ENCODE measurements around the gene RFX3. TPM values are rescaled to one million over a fixed set of nuclear protein-coding genes. Genes with fewer than 3 reads are reported as not detected.

The RFX3 gene
- total RNA-seq, 1 experiment from 2014 or later: 8.4 TPM

DNA sequence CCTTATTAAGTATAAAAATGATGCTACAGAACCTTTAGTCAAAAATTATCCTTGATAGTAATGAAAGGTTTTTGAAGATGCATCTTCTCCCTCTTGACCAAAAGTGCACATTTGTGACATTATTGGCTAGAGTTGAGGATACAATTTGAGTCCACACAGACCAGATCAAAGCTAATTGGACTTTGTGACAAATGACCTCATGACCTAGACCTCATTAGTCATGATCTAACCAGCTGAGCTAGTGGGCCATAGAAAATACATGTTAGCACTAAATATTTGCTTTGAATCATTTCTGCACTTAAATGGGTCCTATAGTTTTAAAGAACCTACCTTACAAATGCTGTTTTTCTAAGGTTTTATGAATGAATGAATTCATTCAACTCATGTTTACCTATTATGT, 182.1 kb downstream of the RFX3 start:
- H3K9me3 ChIP-seq (ENCODE audit: insufficient read depth, low read depth): no peaks in the 10 kb centered on the region
- no peak overlapping the region for H2AFZ ChIP-seq
- no peak overlapping the region for H3K4me3 ChIP-seq
- H3K4me1 ChIP-seq (replicated peaks; ENCODE audit: insufficient read depth): no peaks in the 10 kb centered on the region
- no peak for DNase-seq
- H3K4me2 ChIP-seq: no peak overlapping the region
- no peaks in the 10 kb centered on the region for H4K20me1 ChIP-seq (ENCODE audit: insufficient read depth)
- no TSS peak for BruUV-seq (replicated peaks)
- ChIA-PET POLR2A (ENCODE audit: unreplicated experiment) (no interaction called here), CTCF (no interaction called here)
- no peaks in the 10 kb centered on the region for H3K9me2 ChIP-seq (ENCODE audit: insufficient read depth)
- intact Hi-C loops (cut with micrococcal nuclease; ENCODE audit: unreplicated experiment): no loop called here
- no peaks in the 10 kb centered on the region for H3K36me3 ChIP-seq (ENCODE audit: low read depth)
- no peaks in the 10 kb centered on the region for H3K79me2 ChIP-seq (ENCODE audit: low read depth)
- TF ChIP-seq, protein P1, sequence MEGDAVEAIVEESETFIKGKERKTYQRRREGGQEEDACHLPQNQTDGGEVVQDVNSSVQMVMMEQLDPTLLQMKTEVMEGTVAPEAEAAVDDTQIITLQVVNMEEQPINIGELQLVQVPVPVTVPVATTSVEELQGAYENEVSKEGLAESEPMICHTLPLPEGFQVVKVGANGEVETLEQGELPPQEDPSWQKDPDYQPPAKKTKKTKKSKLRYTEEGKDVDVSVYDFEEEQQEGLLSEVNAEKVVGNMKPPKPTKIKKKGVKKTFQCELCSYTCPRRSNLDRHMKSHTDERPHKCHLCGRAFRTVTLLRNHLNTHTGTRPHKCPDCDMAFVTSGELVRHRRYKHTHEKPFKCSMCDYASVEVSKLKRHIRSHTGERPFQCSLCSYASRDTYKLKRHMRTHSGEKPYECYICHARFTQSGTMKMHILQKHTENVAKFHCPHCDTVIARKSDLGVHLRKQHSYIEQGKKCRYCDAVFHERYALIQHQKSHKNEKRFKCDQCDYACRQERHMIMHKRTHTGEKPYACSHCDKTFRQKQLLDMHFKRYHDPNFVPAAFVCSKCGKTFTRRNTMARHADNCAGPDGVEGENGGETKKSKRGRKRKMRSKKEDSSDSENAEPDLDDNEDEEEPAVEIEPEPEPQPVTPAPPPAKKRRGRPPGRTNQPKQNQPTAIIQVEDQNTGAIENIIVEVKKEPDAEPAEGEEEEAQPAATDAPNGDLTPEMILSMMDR (conservative IDR thresholded peaks at IDR 0.05): no peak
- TF ChIP-seq EZH2 (IDR thresholded peaks at IDR 0.05; ENCODE audit: low read depth): no peak
- no peaks in the 10 kb centered on the region for H3F3A ChIP-seq (ENCODE audit: insufficient read depth, low read depth)
- no peaks in the 10 kb centered on the region for H3K27me3 ChIP-seq (ENCODE audit: insufficient read depth, low read depth)
- no peak overlapping the region for H3K27ac ChIP-seq

DNA sequence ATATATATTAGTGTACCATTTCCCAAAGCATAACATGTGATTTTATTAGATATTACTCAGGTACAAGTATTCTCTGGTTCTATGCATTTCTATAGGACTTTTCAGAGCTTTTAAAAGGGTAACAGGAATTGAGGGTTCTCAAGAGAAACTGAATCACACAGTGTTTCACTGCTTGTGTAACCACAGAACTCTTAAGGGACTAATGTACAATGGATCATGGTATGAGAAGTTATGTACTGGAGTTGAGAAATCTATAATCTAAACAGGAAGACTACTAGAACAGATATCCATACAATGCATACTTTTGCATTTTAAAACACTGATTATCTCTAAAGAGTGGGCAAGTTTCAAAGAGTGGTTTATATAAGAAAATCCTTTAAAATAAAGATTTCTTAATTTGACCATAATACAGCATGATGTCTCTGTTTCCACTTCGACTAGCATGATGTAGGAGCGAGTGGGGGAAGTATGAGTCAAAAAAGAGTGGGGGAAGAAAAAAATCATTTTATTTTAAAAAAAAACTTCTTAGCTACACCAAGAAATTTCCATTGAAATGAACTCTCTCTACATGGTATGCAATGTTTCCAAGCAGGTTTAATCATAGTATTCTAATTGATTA, 183.5 kb downstream of the RFX3 start:
- Histone ChIP-seq H2AFZ (no peak overlapping the region), H3K4me3 (no peak overlapping the region), H3K27ac (no peak overlapping the region), H3K4me2 (no peak overlapping the region), H3K9me3 (ENCODE audit: insufficient read depth, low read depth) (no peaks in the 10 kb centered on the region), H3K4me1 (replicated peaks; ENCODE audit: insufficient read depth) (no peaks in the 10 kb centered on the region), H3K27me3 (ENCODE audit: insufficient read depth, low read depth) (no peaks in the 10 kb centered on the region), H4K20me1 (ENCODE audit: insufficient read depth) (no peaks in the 10 kb centered on the region), H3F3A (ENCODE audit: insufficient read depth, low read depth) (no peaks in the 10 kb centered on the region), H3K9me2 (ENCODE audit: insufficient read depth) (no peaks in the 10 kb centered on the region), H3K79me2 (ENCODE audit: low read depth) (no peaks in the 10 kb centered on the region), H3K36me3 (ENCODE audit: low read depth) (no peaks in the 10 kb centered on the region)
- intact Hi-C loops (cut with micrococcal nuclease; ENCODE audit: unreplicated experiment): no loop called here
- no peak for DNase-seq
- POLR2A ChIA-PET (ENCODE audit: unreplicated experiment): no interaction called here
- no TSS peak for BruUV-seq (replicated peaks)
- CTCF ChIA-PET: no interaction called here
- TF ChIP-seq EZH2 (IDR thresholded peaks at IDR 0.05; ENCODE audit: low read depth): no peak
- TF ChIP-seq, protein P1 (conservative IDR thresholded peaks at IDR 0.05): no peak

DNA sequence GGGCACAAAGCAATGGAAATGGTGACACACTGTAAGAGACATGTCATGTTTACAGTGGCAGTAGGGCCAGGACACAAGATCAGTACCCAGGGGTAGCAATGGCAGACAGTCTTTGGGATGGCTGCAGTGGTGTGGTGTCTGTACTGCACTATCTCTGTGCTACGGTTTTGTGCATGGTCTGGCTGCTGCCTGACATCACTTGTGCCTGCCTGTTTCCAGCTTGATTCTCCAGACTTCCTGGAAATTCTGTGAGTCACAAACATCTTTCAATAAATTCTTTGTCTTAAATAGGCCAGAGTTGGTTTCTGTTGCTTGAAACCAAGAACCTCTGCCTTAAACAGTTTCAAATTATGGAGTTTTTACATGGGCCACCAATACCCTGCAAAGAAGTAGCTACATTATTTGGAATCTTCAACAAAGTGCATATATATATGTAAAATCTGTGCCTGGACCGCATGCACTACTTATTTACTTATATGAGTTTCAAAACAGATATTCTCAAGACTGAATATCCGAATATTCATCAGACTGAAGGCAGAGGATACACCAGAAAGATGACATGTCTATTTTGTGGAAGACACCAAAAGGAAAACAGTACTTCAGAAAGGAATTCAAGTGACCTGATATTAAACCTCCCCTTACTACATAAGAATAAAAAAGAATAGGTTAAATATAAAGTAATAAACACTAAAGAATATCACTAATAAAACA, 188.1 kb downstream of the RFX3 start:
- Histone ChIP-seq H3K4me3 (no peak overlapping the region), H3K27me3 (ENCODE audit: insufficient read depth, low read depth) (no peaks in the 10 kb centered on the region), H3K4me1 (replicated peaks; ENCODE audit: insufficient read depth) (no peaks in the 10 kb centered on the region), H3K79me2 (ENCODE audit: low read depth) (no peaks in the 10 kb centered on the region), H3K9me3 (ENCODE audit: insufficient read depth, low read depth) (no peaks in the 10 kb centered on the region), H4K20me1 (ENCODE audit: insufficient read depth) (no peaks in the 10 kb centered on the region), H3K9me2 (ENCODE audit: insufficient read depth) (no peaks in the 10 kb centered on the region), H3K36me3 (ENCODE audit: low read depth) (no peaks in the 10 kb centered on the region), H3K27ac (no peak overlapping the region), H3K4me2 (no peak overlapping the region), H2AFZ (no peak overlapping the region), H3F3A (ENCODE audit: insufficient read depth, low read depth) (no peaks in the 10 kb centered on the region)
- POLR2A ChIA-PET (ENCODE audit: unreplicated experiment): no interaction called here
- intact Hi-C loops (cut with micrococcal nuclease; ENCODE audit: unreplicated experiment): no loop called here
- no peak for TF ChIP-seq EZH2 (IDR thresholded peaks at IDR 0.05; ENCODE audit: low read depth)
- TF ChIP-seq, protein P1 (conservative IDR thresholded peaks at IDR 0.05): no peak
- no TSS peak for BruUV-seq (replicated peaks)
- CTCF ChIA-PET: no interaction called here
- no peak for DNase-seq

All from PC-9 (cell line).